Measurements from ENCODE around the gene PHC1. TPM values are rescaled to one million over a fixed set of nuclear protein-coding genes. Genes with fewer than 3 reads are reported as not detected.
"Not testable (repeated sequence)": the region's sequence is repeated elsewhere in the genome, so short reads cannot be mapped to it uniquely, and the experiment has no call there.

Gene PHC1
- total RNA-seq: 19.3 TPM
- long read RNA-seq, transcript PHC1-214 (15 exons, 3,626 nt): major isoform, 14 of 31 reads
- long read RNA-seq, partial matches to known transcripts: 13 of 31 reads
- long read RNA-seq, other reads (novel, unspliced or antisense): 4 of 31 reads

DNA sequence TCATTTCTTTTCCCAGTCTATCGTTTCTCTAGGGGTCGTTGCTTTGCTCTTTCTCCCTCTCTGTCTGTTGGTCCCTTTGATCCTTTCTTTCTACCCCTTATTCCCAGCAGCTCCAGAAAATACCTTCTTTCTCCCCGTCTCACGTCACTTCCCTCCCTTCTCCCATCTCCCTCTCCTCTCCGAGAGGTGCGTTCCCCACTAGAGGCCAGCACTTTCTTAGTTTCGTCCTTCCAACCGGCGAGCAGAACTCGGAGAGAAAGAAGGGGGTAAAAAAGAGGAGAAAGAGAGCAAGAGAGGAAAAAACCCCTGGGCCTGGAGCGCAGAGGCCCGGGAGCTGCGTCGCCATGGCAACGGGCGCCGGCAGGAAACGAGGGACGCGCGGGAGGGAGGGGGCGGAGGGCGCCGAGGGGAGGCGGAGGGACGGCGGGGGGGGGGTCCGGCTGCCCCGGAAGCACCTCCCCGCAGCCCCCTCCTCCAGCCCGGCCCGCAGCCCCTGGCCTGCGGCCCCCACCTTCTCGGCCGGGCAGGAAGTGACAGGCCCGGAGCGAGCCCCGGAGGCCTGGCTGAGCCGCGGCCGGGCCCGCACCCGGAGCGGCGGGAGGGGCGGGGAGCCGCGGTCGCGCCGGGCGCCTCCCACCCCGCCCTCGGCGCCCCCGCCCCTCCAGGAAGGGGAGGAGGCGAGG, at the start of gene PHC1:
Gene PHC1 (plus strand): TSS at position 477 of the 683 bp plus-strand sequence. CDS start 3,169 bp downstream, outside the sequence.
- intact Hi-C loops (cut with DNase I): loop anchor here (10.0 kb wide), 1 partner anchor 131 kb away; no protein-coding TSS in a partner anchor

DNA sequence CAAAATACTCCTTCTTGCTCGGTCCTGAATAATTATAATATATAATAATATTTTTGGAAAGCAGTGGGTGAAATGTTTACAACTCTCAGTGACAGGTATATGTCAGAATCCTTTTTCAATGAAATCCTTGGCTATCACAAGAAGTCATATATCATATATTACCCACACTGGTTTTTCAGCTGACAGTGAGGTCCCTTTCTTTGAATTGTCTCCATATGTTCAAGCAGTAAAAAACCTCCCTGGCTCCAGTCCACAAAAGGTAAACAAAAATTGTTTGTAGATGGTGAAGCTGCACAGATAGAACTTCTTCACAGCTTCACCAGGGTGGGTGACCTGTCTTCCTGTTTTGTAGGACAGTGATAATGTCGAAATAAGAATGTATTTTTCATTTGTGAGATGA, 47.9 kb upstream of the PHC1 start:
- intact Hi-C loops (cut with DNase I): no loop called here
- no peak for DNase-seq
- no peak for ATAC-seq (ENCODE audit: poor library complexity)

More for the DNA sequence above, at the start of gene PHC1:
- peak; percentile 89 for DNase-seq
- ATAC-seq (ENCODE audit: poor library complexity): peak; percentile 84

DNA sequence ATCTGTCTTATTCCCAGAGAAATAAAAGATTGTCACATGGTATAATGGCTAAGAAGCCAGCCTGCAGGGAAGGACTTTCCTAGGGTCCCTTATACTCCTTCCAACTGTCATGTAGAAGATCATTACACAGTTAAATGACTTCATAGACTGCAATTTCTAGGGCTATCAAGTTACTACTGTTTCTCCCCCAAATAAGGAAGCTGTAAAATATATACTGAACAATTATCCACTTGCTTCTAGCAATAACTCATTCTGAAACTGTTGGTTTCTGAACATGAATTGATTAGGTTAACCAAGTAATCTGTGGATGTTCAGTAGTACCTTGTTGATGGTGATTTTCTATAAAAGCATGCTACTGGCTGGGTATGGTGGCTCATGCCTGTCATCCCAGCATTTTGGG, 47.3 kb upstream of the PHC1 start:
- intact Hi-C loops (cut with DNase I): no loop called here
- DNase-seq (no peak), ATAC-seq (ENCODE audit: poor library complexity) (no peak)

DNA sequence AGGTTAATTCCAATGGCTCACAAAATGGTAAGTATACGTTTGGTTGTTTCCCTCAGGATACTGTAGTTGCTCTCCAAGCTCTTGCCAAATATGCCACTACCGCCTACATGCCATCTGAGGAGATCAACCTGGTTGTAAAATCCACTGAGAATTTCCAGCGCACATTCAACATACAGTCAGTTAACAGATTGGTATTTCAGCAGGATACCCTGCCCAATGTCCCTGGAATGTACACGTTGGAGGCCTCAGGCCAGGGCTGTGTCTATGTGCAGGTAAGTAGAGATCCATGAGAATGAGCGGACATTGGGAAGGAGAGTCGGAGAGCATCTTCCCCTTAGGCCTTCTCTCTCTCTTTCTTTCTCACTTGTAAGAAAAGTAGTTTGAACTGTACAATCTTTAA, 46.5 kb upstream of the PHC1 start:
- DNase-seq (no peak), ATAC-seq (ENCODE audit: poor library complexity) (no peak)
- intact Hi-C loops (cut with DNase I): no loop called here

DNA sequence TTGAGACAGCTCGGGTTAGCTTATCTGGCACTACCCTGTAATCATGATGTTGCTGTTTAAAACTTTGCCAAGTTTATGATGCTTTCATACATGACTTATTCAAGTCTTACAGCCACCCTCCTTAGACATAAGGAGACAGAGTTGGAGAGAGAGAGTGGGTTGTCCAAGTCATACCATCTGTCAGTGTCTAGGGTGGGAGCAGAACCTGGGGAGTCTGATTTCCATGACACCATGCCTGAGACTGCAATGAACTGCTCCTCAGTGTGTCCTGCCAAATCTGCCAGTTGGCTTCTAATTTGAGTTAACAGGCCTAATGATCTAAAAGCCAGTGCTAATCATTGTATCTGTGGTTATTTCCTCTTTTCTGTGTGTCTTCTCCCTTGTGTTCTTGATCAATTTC, 43.7 kb upstream of the PHC1 start:
- intact Hi-C loops (cut with DNase I): no loop called here
- DNase-seq: no peak
- no peak for ATAC-seq (ENCODE audit: poor library complexity)

DNA sequence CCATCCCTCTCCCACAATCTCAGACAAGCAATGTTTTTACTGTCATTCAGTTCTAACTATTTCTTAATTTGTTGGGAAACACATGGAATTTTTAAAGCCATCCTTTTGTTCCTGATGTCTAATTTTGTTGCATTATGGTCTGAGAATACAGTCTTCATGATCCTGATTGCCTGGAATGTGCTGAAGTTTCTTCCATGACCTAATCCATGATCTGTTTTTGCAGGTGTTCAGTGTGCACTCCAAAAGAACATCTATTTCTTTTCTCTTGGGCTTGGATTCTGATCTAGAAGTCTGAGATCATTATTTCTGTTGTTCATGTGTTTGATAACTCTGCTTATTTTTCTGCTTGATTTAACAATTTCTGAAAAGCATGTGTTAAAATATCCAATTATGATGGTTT, 43.2 kb upstream of the PHC1 start:
- no peak for ATAC-seq (ENCODE audit: poor library complexity)
- no peak for DNase-seq
- intact Hi-C loops (cut with DNase I): no loop called here

DNA sequence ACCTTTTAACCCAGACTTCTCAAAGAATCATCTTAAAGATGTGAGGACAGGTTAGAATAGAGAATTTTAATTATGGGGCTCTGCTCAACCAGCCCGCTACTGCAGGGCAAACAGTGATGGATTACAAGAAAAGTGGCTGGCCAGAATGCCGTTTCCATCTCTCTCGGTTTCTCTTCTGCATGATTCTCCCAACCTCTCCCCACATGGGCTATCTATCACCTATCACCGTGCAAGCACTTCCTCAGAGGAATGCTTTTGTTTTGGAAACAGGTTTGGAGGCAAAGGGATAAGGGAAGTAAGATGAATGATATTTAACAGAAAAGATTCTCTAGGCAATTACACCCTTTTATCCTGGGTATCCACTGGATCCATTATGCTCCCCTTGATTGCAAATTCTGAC, 37.4 kb upstream of the PHC1 start:
- intact Hi-C loops (cut with DNase I): no loop called here
- no peak for DNase-seq
- no peak for ATAC-seq (ENCODE audit: poor library complexity)

DNA sequence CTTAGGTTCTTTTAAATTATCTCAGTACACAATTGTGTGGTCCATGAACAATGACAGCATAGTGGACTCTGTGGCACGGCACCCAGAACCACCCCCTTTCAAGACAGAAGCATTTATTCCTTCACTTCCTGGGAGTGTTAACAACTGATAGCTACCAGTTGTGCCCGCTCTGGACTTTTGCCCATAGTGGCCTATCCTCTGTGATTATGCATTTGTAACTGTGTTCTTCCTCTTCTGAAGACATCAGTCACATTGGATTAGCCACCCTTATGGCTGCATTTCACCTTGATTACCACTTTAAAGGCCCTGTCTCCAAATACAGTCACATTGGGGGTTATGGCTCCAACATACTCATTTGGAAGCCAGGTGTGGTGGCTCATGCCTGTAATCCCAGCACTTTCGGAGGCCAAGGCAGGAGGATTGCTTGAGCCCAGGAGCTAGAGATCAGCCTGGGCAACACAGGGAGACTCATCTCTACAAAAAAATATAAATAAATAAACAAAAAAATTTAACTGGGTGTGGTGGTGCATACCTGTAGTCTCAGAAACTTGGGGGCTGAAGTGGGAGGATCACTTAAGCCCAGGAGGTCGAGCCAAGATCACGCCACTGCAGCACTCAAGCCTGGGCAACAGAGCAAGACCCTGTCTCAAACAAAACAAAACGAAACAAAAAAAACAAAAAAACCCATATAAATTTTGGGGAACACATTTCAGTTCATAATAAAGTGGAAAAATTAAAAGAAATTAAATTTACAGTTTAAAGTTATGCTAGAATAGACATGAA, 27.6 kb upstream of the PHC1 start:
- ATAC-seq (ENCODE audit: poor library complexity) (no peak), DNase-seq (no peak)
- intact Hi-C loops (cut with DNase I): no loop called here

DNA sequence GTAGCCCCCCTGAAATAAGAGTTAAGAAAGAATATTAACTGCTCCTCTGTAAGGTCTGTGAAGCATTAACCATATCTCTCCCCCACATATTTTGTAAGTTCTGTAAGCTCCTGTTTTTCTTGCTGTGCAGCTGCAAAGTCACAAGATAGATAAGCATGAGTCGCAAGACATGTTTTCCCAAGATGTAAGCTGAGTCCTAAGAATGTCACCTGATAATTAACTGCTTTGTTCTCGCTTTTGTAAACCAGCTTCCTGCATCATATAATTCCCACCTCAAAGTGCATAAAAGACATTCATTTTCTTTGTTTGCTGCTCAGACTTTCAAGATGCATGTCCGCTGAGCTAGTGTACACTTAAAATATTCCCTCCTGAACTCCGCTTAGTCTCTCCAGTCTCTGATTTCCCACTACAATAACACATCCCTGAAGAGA, 27.0 kb upstream of the PHC1 start:
- ATAC-seq (ENCODE audit: poor library complexity) (no peak), DNase-seq (no peak)
- intact Hi-C loops (cut with DNase I): no loop called here

DNA sequence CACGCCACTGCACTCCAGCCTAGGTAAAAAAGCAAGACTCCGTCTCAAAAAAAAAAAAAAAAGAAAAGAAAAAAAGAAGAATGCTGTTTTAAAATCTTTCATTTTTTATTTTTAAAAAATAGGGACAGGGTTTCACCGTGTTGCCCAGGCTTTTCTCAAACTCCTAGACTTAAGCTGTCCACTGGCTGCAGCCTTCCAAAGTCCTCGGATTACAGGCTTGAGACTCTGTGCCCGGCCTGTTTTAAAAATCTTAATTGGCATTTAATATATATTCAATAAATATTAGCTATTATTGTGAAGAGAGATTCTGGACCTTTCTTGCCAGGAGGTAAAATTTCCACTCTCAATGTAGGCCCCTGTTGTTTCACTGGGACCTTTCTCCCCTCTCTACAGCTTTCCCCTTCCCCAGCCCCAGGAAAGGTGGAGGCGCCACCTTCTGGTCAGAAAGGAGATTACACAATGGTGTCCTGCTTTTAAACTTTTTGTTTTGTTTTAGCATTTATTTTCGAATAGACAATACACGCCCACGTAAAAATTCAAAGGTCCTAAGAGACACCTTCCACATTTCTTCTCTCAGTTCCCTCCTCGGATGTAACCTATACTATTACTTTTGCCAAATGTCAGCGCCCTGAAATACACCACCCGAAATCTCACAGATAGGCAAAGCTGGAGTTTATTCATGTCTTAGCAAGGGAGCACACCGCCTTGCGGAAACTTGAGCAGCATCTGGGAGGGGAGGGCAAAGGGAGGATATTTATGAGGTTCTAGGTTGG, 23.8 kb upstream of the PHC1 start:
- peak; percentile 91 for ATAC-seq (ENCODE audit: poor library complexity)
- DNase-seq: no peak
- intact Hi-C loops (cut with DNase I): loop anchor here (5.0 to 10.0 kb wide), 2 partner anchors 116 to 208 kb away; no protein-coding TSS in a partner anchor

DNA sequence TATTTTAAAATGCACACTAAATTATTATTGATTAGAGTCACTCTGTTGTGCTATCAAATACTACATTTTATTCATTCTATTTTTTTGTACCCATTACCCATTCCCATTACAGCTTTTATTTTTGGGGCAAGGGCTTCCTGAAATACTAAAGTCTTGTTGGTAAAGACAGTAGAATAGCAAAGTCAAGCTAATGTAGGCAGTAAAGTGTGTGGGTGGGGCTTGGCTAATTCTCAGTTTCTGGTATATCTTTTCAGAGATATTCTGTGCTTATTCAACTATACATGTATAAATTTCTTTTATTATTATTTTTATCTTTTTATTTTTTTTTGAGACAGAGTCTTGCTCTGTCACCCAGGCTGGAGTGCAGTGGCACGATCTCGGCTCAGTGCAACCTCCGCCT, 22.3 kb upstream of the PHC1 start:
- no peak for DNase-seq
- ATAC-seq (ENCODE audit: poor library complexity): no peak
- intact Hi-C loops (cut with DNase I): loop anchor here (5.0 to 10.0 kb wide), 2 partner anchors 117 to 210 kb away; no protein-coding TSS in a partner anchor

DNA sequence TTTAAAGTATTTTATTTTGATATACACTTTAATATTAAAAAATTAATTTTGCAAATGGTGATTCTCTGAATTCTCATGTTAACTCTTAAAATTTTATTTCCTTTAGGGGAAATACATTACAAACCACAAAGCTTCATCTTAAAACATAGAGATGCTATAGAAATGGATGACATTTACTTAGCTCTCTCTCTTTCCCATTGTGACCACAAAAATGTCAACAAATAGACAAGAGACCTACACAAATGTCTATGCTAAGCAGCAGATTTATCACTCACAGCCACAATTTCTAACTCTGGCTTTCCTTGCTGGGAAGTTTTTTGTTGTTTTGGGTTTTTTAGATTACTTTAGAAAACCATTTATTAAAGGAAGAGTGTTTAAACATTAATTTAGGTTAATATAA, 19.9 kb upstream of the PHC1 start:
- no peak for ATAC-seq (ENCODE audit: poor library complexity)
- intact Hi-C loops (cut with DNase I): loop anchor here (5.0 to 10.0 kb wide), 2 partner anchors 120 to 212 kb away; no protein-coding TSS in a partner anchor
- DNase-seq: no peak

DNA sequence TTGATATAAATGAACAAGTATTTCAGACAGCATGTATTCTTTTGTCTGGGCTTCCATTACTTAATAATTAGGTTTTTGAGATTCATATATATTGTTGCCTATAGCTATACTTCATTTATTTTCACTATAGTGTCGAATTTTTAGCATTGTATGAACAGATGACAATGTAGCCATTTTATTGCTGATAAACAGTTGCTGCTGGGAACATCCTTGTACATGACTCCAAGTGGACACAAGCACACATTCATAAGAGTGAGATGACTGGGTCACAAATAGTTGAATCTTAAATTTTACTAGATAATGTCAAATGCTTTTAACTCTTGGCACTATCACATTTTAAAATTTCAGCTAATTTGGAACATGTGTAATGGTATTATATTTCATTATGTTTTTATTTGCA, 19.3 kb upstream of the PHC1 start:
- ATAC-seq (ENCODE audit: poor library complexity) (no peak), DNase-seq (no peak)
- intact Hi-C loops (cut with DNase I): loop anchor here (5.0 to 10.0 kb wide), 2 partner anchors 120 to 213 kb away; no protein-coding TSS in a partner anchor

DNA sequence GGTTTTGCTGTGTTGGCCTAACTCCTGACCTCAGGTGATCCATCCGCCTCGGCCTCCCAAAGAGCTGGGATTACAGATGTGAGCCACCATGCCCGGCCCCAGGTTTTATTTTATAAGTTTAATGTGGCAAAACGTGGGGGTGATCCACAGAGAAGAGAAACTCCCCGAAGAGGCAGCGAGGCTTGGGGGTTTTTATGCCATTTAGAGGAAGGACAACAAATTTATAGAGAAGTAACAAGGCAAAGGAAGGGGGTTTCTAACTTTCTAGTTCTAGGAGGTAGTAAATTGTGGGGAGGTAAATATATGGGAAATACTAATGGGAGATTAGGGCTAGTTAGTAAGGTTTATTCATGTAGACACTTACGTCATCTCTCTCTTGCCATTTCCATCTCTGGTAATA, 17.2 kb upstream of the PHC1 start:
- intact Hi-C loops (cut with DNase I): loop anchor here (10.0 kb wide), 1 partner anchor 122 kb away; no protein-coding TSS in a partner anchor
- ATAC-seq (ENCODE audit: poor library complexity): no peak

DNA sequence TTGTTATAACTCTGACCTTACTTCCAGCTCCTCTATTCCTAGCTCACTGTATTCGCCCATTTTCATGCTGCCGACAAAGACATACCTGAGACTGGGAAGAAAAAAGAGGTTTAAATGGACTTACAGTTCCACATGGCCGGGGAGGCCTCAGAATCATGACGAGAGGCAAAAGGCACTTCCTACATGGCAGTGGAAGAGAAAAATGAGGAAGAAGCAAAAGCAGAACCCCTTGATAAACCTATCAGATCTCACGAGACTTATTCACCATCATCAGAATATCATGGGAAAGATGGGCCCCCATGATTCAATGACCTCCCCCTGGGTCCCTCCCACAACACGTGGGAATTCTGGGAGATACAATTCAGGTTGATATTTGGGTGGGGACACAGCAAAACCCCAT, 14.5 kb upstream of the PHC1 start:
- intact Hi-C loops (cut with DNase I): loop anchor here (10.0 kb wide), 1 partner anchor 125 kb away; no protein-coding TSS in a partner anchor
- DNase-seq (no peak), ATAC-seq (ENCODE audit: poor library complexity) (no peak)

More for the DNA sequence above, 17.2 kb upstream of the PHC1 start:
- DNase-seq: no peak

DNA sequence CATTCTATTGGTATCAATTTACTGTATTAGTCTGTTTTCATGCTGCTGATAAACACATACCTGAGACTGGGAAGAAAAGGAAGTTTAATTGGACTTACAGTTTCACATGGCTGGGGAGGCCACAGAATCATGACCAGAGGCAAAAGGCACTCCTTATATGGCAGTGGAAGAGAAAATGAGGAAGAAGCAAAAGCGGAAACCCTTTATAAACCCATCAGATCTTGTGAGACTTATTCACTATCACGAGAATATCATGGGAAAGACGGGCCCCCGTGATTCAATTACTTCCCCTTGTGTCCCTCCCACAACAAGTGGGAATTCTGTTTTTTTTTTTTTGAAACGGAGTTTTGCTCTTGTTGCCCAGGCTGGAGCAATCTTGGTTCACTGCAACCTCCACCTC, 11.6 kb upstream of the PHC1 start:
- DNase-seq; ATAC-seq (ENCODE audit: poor library complexity); intact Hi-C loops (cut with DNase I): not testable (repeated sequence)

DNA sequence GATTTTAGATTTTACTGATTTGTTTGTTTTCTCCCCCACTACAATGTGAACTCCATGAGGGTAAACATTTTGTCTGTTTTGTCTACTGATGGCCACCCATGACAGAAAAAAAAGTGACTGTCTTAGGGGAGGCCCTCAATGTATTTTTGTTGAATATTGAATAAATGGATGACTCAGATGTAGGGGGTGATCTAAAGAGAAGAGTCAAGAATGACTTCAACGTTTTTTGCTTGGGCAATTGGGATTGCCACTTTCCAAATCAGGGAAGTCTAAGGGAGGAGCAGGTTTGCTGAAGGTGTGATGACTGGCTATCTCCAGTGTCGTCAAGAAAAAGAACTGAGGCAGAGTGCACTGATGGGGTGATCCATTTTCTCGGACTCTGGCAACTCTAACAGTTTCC, 10.7 kb upstream of the PHC1 start:
- ATAC-seq (ENCODE audit: poor library complexity): no peak
- DNase-seq: no peak
- intact Hi-C loops (cut with DNase I): no loop called here

DNA sequence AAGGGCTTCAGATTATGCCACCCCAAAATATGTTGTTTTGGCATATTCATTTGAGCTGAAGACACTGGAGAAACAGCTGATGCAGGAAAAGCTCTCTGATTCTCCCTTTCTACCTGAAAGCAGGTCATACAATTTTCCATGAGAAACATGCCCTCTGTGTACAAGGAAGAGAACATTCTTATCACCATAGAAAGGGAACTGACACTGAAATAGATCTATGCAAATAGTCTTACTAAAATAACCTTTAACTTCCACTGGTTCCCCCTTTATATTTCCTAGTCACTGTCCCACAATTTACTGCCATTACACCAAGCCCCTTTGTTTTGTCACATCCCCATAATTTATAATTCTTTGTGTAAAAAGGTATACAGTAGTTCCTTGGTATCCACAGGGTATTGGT, 9.6 kb upstream of the PHC1 start:
- ATAC-seq (ENCODE audit: poor library complexity): peak; percentile 76
- intact Hi-C loops (cut with DNase I): no loop called here
- DNase-seq: no peak

DNA sequence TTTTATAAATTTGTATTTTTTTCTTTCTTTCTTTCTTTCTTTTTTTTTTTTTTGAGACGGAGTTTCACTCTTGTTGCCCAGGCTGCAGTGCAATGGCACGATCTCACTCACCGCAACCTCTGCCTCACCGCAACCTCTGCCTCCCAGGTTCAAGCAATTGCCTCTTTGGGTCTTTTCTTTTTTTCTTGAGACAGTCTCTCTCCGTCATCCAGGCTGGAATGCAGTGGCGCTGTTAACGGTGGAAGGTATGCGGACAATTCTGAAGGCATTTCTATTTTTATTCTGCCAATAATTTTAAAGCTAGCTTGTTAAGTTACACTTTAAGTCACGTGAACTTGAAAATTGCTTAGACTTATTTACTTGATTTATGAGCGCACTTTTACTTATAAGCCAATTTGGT, 8.8 kb upstream of the PHC1 start:
- DNase-seq: no peak
- intact Hi-C loops (cut with DNase I): no loop called here
- ATAC-seq (ENCODE audit: poor library complexity): peak; percentile 77
